Mammary epithelial cell (primary cell): Measurements from ENCODE around the gene BTBD9.

ENCODE experiments used
- CTCF ChIP-seq, 2 donors: IDR thresholded peaks in 1 of 2; conservative IDR thresholded peaks in 1 of 2; 2 replicates each; pipeline ENCODE4 v1.5.1; 2011 to 2012; ENCODE audit warnings: inconsistent platforms in 2 of 2, low read length in 2 of 2, mild to moderate bottlenecking in 2 of 2, control low read depth in 1 of 2, low read depth in 1 of 2; ENCODE audit not compliant: insufficient read depth in 1 of 2; ENCODE audit errors: extremely low read depth in 1 of 2
- EZH2 ChIP-seq: IDR thresholded peaks from 2 replicates; pipeline ENCODE4 v1.6.1; 2012; ENCODE audit warnings: low read length, inconsistent platforms, borderline replicate concordance

- no peak for TF ChIP-seq CTCF (conservative IDR thresholded peaks at IDR 0.05 in 1 of 2, IDR thresholded peaks at IDR 0.05 in 1 of 2; ENCODE audit: extremely low read depth in 1 of 2, insufficient read depth in 1 of 2, low read depth in 1 of 2, low read length in 2 of 2)
- no peak for TF ChIP-seq EZH2
Measured at GRCh38 chr6:38163186-38164130, 476.3 kb downstream of the BTBD9 start.
